Measurements from ENCODE around the gene PRMT7.

The PRMT7 gene

DNA sequence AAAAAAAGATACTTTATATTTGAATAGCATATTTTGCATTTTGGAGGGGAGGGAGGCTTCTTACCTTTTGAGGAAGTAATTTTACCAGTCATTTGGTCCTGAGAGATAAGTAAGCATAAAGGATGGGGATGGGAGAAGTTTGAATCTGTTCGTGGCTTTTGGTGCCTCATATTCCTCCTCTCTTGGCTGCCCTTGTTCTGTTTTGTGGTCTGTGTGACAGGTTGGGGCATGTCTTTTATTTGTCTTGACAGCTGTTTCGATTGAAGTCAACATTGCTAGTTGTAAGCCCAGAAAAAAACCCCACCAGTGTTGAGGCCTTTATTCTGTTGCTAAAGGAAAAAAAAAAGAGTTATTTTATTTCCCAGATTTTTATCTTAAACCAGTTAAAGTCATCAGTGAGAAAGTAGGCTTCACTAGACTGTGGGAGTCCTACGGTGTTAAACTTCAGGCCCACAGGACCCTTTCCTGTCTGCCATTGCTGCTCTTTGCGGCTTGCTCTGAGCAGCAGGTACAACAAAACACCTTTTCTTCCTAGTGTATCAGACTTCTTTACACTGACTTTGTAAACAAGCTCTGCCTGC lies 35.1 kb upstream of the PRMT7 start:
- TF ChIP-seq, protein P1, sequence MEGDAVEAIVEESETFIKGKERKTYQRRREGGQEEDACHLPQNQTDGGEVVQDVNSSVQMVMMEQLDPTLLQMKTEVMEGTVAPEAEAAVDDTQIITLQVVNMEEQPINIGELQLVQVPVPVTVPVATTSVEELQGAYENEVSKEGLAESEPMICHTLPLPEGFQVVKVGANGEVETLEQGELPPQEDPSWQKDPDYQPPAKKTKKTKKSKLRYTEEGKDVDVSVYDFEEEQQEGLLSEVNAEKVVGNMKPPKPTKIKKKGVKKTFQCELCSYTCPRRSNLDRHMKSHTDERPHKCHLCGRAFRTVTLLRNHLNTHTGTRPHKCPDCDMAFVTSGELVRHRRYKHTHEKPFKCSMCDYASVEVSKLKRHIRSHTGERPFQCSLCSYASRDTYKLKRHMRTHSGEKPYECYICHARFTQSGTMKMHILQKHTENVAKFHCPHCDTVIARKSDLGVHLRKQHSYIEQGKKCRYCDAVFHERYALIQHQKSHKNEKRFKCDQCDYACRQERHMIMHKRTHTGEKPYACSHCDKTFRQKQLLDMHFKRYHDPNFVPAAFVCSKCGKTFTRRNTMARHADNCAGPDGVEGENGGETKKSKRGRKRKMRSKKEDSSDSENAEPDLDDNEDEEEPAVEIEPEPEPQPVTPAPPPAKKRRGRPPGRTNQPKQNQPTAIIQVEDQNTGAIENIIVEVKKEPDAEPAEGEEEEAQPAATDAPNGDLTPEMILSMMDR (IDR thresholded peaks at IDR 0.05; ENCODE audit: insufficient read depth, low read depth, low read length, missing control alignments): no peak
- peak; percentile 85 for DNase-seq (ENCODE audit: low read depth)
- peak overlapping the region; percentile 31; the same call in 1 of the 2 replicates for H3K4me3 ChIP-seq (ENCODE audit: low read depth, low read length)

DNA sequence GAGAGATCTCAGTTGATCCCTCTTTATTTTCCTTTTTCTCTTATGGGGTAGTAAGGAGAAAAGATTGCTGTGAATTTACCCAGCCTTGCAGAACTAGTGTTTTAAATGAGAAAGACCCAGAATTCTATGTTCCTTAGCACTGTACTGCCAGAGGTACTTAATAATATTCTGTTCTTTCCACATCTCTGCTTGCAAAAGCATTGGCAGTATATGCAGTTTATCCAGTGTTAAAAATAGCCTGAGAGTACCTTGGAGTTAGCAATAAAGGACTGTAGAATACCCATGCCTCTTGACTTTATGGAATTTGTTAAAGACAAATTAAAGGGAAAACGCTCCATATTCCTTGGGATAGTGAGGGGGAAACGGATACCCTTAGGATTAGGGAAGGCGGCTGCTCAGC lies 34.6 kb upstream of the PRMT7 start:
- no peak for DNase-seq (ENCODE audit: low read depth)
- peak overlapping the region; percentile 7; the same call in 1 of the 2 replicates for H3K4me3 ChIP-seq (ENCODE audit: low read depth, low read length)
- TF ChIP-seq, protein P1 (IDR thresholded peaks at IDR 0.05; ENCODE audit: insufficient read depth, low read depth, low read length, missing control alignments): no peak

DNA sequence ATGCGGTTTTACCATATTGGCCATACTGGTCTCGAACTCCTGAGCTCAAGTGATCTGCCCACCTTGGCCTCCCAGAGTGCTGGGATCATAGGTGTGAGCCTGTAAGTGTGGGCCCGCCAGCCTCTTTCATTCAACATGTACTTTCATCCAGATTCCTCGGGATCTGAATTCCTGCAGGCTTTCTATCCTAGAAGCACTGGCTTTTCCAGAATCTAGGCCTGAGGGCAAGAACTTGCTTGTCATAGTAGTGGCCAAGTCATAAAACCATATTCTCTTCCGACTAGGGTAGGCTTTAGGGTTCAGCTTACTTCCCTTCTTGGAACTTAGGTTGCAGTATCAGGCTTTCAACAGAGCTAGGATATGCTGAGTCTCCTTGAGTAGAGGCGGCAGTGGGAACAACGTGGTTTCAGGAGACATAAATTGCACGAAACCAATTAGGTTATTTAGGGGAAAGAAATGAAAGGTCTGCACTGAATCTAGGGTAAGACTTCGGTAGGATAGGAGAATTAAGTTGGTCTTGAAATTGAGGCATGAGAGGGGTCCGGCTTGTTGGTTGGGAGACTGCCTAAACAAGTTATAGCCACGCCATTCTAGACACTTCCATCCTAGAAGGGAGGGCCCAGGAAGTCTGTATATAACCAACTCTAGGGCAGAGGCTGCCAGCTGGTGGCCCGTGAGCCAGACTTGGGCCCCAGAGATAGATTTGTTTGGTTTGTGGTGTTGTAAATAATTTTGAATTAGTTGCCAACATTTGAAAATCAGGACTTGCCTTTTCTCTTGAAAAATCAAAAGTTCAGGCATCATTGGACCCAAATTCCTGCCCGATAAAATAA lies 30.9 kb upstream of the PRMT7 start:
- no peak overlapping the region for H3K4me3 ChIP-seq (ENCODE audit: low read depth, low read length)
- TF ChIP-seq, protein P1 (IDR thresholded peaks at IDR 0.05; ENCODE audit: insufficient read depth, low read depth, low read length, missing control alignments): no peak
- DNase-seq (ENCODE audit: low read depth): no peak

DNA sequence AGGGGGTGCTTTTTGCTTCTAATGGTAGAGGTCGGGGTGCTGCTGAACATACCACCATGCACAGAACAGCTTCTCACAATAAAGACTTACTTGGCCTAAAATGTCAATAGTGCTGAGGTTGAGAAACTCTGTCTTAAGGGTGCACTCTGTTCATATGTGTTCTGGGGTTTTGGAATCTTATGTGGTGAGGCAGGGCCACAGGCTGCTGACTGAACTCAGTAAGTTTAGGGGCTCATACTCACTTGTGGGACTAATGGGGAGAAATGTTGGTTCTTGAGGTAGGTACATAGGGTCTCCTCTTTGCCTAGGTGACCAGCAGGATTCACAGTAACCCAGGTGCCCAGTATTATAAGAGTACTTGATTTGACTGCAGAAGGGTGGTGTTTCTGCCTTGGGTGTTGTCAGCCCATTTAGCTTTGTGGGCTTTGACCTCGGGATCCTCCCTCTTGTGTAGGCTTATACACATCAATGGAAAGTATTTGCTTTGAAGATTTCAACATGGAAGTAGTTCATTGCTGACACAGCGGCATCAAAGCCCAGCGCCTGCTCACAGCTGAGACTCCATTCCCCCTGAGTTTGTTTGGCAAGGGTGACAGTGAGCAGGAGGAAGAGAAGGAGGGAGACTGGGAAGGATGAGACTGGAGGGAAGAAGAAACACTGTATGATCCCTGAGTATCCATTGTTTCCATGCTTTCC lies 29.3 kb upstream of the PRMT7 start:
- TF ChIP-seq, protein P1 (IDR thresholded peaks at IDR 0.05; ENCODE audit: insufficient read depth, low read depth, low read length, missing control alignments): no peak
- no peak overlapping the region for H3K4me3 ChIP-seq (ENCODE audit: low read depth, low read length)
- no peak for DNase-seq (ENCODE audit: low read depth)

DNA sequence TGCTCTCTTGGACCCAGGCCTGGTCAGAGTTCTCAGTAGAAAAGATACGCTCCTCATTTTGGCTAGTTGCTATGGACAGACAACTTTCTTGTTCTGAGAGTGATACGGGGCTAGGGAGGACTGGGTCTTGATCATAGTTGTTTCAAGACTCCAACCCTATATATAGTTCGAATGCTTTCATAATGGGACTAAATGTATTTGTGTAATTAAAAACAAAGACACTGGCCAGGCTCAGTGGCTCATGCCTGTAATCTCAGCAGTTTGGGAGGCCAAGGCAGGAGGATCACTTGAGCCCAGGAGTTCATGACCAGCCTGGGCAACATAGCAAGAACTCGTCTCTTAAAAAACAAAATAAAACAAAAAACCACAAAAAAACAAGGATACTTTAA lies 28.8 kb upstream of the PRMT7 start:
- DNase-seq (ENCODE audit: low read depth): no peak
- TF ChIP-seq, protein P1 (IDR thresholded peaks at IDR 0.05; ENCODE audit: insufficient read depth, low read depth, low read length, missing control alignments): no peak
- no peak overlapping the region for H3K4me3 ChIP-seq (ENCODE audit: low read depth, low read length)

DNA sequence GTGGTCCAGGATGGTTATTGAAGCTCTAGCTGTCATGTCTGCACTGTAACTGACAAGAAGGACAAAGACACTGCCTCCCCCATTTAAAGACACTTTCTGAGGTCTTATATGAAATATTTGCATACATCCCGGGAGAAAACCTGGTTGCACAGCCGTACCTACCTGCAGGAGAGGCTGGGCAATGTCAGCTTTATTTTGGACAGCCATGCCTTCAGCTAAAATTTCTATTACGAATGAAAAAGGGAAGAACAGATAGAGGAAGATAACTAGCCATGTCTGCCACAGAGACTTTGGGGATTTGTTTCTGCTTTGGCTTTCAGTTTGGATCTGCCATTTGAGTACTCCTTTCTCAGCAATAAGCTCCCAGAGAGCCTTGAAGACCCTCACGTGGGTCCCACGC lies 27.5 kb upstream of the PRMT7 start:
- TF ChIP-seq, protein P1 (IDR thresholded peaks at IDR 0.05; ENCODE audit: insufficient read depth, low read depth, low read length, missing control alignments): no peak
- no peak for DNase-seq (ENCODE audit: low read depth)
- peak overlapping the region; percentile 22 for H3K4me3 ChIP-seq (ENCODE audit: low read depth, low read length)

Data from GM12865 (cell line).